Endothelial cell of umbilical vein (primary cell): ENCODE results near the gene TMEM170B. TPM values are rescaled to one million over a fixed set of nuclear protein-coding genes. Genes with fewer than 3 reads are reported as not detected.
A peak's percentile ranks its signal among the peaks of the same experiment; 100 is the strongest.

ENCODE experiments used
- BruUV-seq: library from RNA; stranded (reverse); fragments of 400-500 nt; replicated peaks from 2 replicates; lab custom pipeline; 2021; lab: Mats Ljungman, UMichigan
- CTCF ChIA-PET: fragments of 300-600, 350-600 bp; sonication (Branson Sonifier 250); formaldehyde crosslinking; loops from one replicate; lab custom pipeline; 2021; ENCODE audit warnings: antibody characterized with exemption, inconsistent platforms; lab: Charles Lee
- POLR2A ChIA-PET: fragments of 300-600, 350-600 bp; sonication (Branson Sonifier 250); formaldehyde crosslinking; loops from one replicate; lab custom pipeline; 2021; ENCODE audit warnings: antibody characterized with exemption, inconsistent platforms; lab: Charles Lee
- DNase-seq: peaks from one replicate; pipeline ENCODE4 v3.0.0-alpha.2; 2011; ENCODE audit warnings: low read depth, low spot score
- FAIRE-seq: peaks from 2 replicates; lab custom pipeline; 2011; peaks lifted over from hg19 to GRCh38; lab: Jason Lieb, UNC
- H2AFZ ChIP-seq: 2 replicates; pipeline ENCODE4 v1.6.0; 2012; ENCODE audit warnings: low read depth, low read length, control low read depth, inconsistent platforms
- H3K27ac ChIP-seq: 2 replicates; pipeline ENCODE4 v1.5.1; 2011; ENCODE audit warnings: low read depth, mild to moderate bottlenecking, control low read depth, low read length, moderate library complexity; ENCODE audit not compliant: insufficient read depth
- H3K27me3 ChIP-seq, 2 experiments: 2 replicates each; pipeline versions ENCODE4 v1.6.0 to v1.6.1; 2011; ENCODE audit warnings: low read length in 2 of 2, mixed read lengths in 1 of 2; ENCODE audit not compliant: control insufficient read depth in 2 of 2, insufficient read depth in 2 of 2
- H3K36me3 ChIP-seq, 2 experiments: 2 replicates in 1 of 2; 3 replicates in 1 of 2; pipeline ENCODE4 v1.5.1; 2011; ENCODE audit warnings: low read length in 2 of 2, mild to moderate bottlenecking in 1 of 2, moderate library complexity in 1 of 2; ENCODE audit not compliant: control insufficient read depth in 2 of 2, insufficient read depth in 2 of 2; ENCODE audit errors: extremely low read depth in 1 of 2
- H3K4me1 ChIP-seq: 3 replicates; pipeline ENCODE4 v1.5.1; 2011; ENCODE audit warnings: mild to moderate bottlenecking, low read length; ENCODE audit not compliant: control insufficient read depth, insufficient read depth; ENCODE audit errors: extremely low read depth
- H3K4me2 ChIP-seq: 2 replicates; pipeline ENCODE4 v1.6.1; 2011; ENCODE audit warnings: low read length, control low read depth, mixed read lengths; ENCODE audit not compliant: insufficient read depth
- H3K4me3 ChIP-seq, 3 experiments: fragments of 200-600 bp in 1 of 3; sonication (generic), shearing (Covaris generic) in 1 of 3; replicated peaks in 1 of 3; 2 replicates each; pipeline ENCODE4 v1.5.1; 2011 to 2016; ENCODE audit warnings: control low read depth in 3 of 3, low read length in 3 of 3, mild to moderate bottlenecking in 2 of 3, inconsistent platforms in 1 of 3, low read depth in 1 of 3, moderate library complexity in 1 of 3; ENCODE audit not compliant: insufficient read depth in 1 of 3
- H3K79me2 ChIP-seq: 2 replicates; pipeline ENCODE4 v1.6.0; 2012; ENCODE audit warnings: low read length, inconsistent platforms; ENCODE audit not compliant: control insufficient read depth, insufficient read depth
- H3K9ac ChIP-seq: replicated peaks from 2 replicates; pipeline ENCODE3; 2011; ENCODE audit warnings: low read length, control low read depth; ENCODE audit not compliant: insufficient read depth; ENCODE audit errors: extremely low read depth
- H3K9me1 ChIP-seq: replicated peaks from 3 replicates; pipeline ENCODE4 v1.6.0; 2011; ENCODE audit warnings: mild to moderate bottlenecking, low read length; ENCODE audit not compliant: control insufficient read depth, insufficient read depth; ENCODE audit errors: extremely low read depth
- H3K9me3 ChIP-seq: replicated peaks from 2 replicates; pipeline ENCODE4 v1.5.1; 2012; ENCODE audit warnings: low read length, inconsistent platforms; ENCODE audit not compliant: control insufficient read depth, insufficient read depth
- H4K20me1 ChIP-seq: replicated peaks from 2 replicates; pipeline ENCODE3; 2011; ENCODE audit warnings: mild to moderate bottlenecking, low read length; ENCODE audit not compliant: control insufficient read depth, insufficient read depth; ENCODE audit errors: extremely low read depth
- EZH2 ChIP-seq: IDR thresholded peaks from 2 replicates; pipeline ENCODE4 v1.6.1; 2012; ENCODE audit warnings: borderline replicate concordance, low read depth, mild to moderate bottlenecking, moderate library complexity, low read length, inconsistent platforms; ENCODE audit not compliant: severe bottlenecking
- FOS ChIP-seq: IDR thresholded peaks from 2 replicates; pipeline ENCODE4 v1.6.1; 2011; ENCODE audit warnings: mild to moderate bottlenecking, low read length, moderate library complexity, borderline replicate concordance; ENCODE audit not compliant: insufficient read depth
- GATA2 ChIP-seq: IDR thresholded peaks from 2 replicates; pipeline ENCODE4 v1.7.0; 2011; ENCODE audit warnings: low read depth, mild to moderate bottlenecking, moderate library complexity, mixed read lengths, low read length; ENCODE audit not compliant: insufficient read length, insufficient read depth
- JUN ChIP-seq: IDR thresholded peaks from 2 replicates; pipeline ENCODE4 v1.6.1; 2011; ENCODE audit warnings: borderline replicate concordance, low read depth; ENCODE audit not compliant: insufficient read length, insufficient read depth
- MAX ChIP-seq: IDR thresholded peaks from 2 replicates; pipeline ENCODE4 v1.6.1; 2011; ENCODE audit not compliant: insufficient read depth, insufficient read length
- MYC ChIP-seq: IDR thresholded peaks from one replicate; pipeline ENCODE4 v1.6.1; 2011; ENCODE audit warnings: mild to moderate bottlenecking, low read depth, low read length
- POLR2A ChIP-seq: IDR thresholded peaks from 2 replicates; pipeline ENCODE4 v1.6.1; 2012; ENCODE audit warnings: low read depth, mild to moderate bottlenecking, control low read depth, low read length
- POLR2AphosphoS5 ChIP-seq: IDR thresholded peaks from 2 replicates; pipeline ENCODE4 v1.6.1; 2012; ENCODE audit warnings: low read depth, mild to moderate bottlenecking, control low read depth, low read length, moderate library complexity; ENCODE audit not compliant: insufficient read depth
- dilution Hi-C: fragments of 300-500 bp; cut with MboI; formaldehyde crosslinking; loops from one replicate; pipeline ENCODE4 v1.15.0; 2019; ENCODE audit warnings: low sequenced_read_pairs; ENCODE audit not compliant: extremely low pct_ligation_motif_present
- intact Hi-C: fragments of 100-400 bp; cut with micrococcal nuclease; formaldehyde crosslinking; loops from one replicate; pipeline ENCODE4 v1.10.0; 2022
- polyA plus RNA-seq, 4 experiments: library from polyadenylated mRNA; depleted of rRNA in 3 of 4; stranded (reverse) in 3 of 4; unstranded in 1 of 4; fragments of >200 nt; gene quantifications; 2 replicates each; pipeline versions ENCODE4 v1.2.1 to v1.2.3, GENCODE V29; 2011 to 2012; ENCODE audit warnings: missing spikeins in 1 of 4
- total RNA-seq: library from RNA; stranded (reverse); gene quantifications from 2 replicates; pipeline ENCODE4 v1.2.3, GENCODE V29; 2021

TMEM170B gene
- total and polyA plus RNA-seq, 2 donors (not counting 3 experiments of a cell fraction or from before 2014, with no cell fraction given), result 1.1 to 4.2 TPM

- H3K4me2 ChIP-seq, result no peak overlapping the region
- H3K27me3 ChIP-seq, result no peaks in the 10 kb centered on the region
- dilution Hi-C loops, result no loop called here
- POLR2A ChIA-PET, result interaction anchor here (0.7 to 2.2 kb wide), 9 partner anchors 20 to 712 kb away, joined by 3 to 12 read pairs (median 6); partner anchors contain the start of gene EDN1
- no peaks in the 10 kb centered on the region for H4K20me1 ChIP-seq
- intact Hi-C loops, result loop anchor here (1.0 to 5.0 kb wide), 8 partner anchors 23 to 1306 kb away; no protein-coding TSS in a partner anchor
- no peaks in the 10 kb centered on the region for H3K9me1 ChIP-seq
- peaks cover 31% of the 10 kb centered on the region for H3K4me1 ChIP-seq
- BruUV-seq, result no TSS peak
- no peaks in the 10 kb centered on the region for H3K36me3 ChIP-seq
- H3K9ac ChIP-seq, result peak overlapping the region; percentile 60
- no peak for TF ChIP-seq FOS
- TF ChIP-seq MAX, result no peak
- TF ChIP-seq POLR2A, result no peak
- TF ChIP-seq JUN, result peak; percentile 14
- no peak for TF ChIP-seq MYC
- TF ChIP-seq GATA2, result no peak
- peak; percentile 47 for TF ChIP-seq POLR2AphosphoS5
- TF ChIP-seq EZH2, result no peak
- peak overlapping the region; percentile 86 for H2AFZ ChIP-seq
- H3K4me3 ChIP-seq, result no peak overlapping the region
- DNase-seq (peak; percentile 70), FAIRE-seq (peak; percentile 58)
- no peaks in the 10 kb centered on the region for H3K79me2 ChIP-seq
- no peaks in the 10 kb centered on the region for H3K9me3 ChIP-seq
- peak overlapping the region; percentile 79 for H3K27ac ChIP-seq
- CTCF ChIA-PET, result interaction anchor here (0.9 to 6.8 kb wide), 11 partner anchors 15 to 1305 kb away, joined by 3 to 55 read pairs (median 10); partner anchors contain the start of gene EDN1
Observed at GRCh38 chr6:11586536-11586935, 49.0 kb downstream of the TMEM170B start.
